GM19395 (cell line): ENCODE measurements around the gene SLC46A3.
A peak's percentile ranks its signal among the peaks of the same experiment; 100 is the strongest.
"Not testable (repeated sequence)": the region's sequence is repeated elsewhere in the genome, so short reads cannot be mapped to it uniquely, and the experiment has no call there.

Experiments used
- ATAC-seq: cut with Tn5 transposase; IDR thresholded peaks from one replicate; pipeline ENCODE4 v1.9.1; 2021; ENCODE audit warnings: mild to moderate bottlenecking, moderate library complexity; ENCODE audit not compliant: unreplicated experiment

SLC46A3 gene

GRCh38 chr13:28734906-28735305, 16.1 kb upstream of the SLC46A3 start:
- ATAC-seq, result no peak

- no peak for ATAC-seq
These were observed 12.0 kb upstream of the SLC46A3 start for GRCh38 chr13:28730762-28731161.

GRCh38 chr13:28729541-28729940, 10.8 kb upstream of the SLC46A3 start:
- ATAC-seq, result no peak

GRCh38 chr13:28728642-28729041, 9.9 kb upstream of the SLC46A3 start:
- no peak for ATAC-seq

- ATAC-seq, result no peak
These were observed 6.4 kb upstream of the SLC46A3 start for GRCh38 chr13:28725046-28725610.

- no peak for ATAC-seq
These were observed 5.0 kb upstream of the SLC46A3 start for GRCh38 chr13:28723806-28724205.

- no peak for ATAC-seq
These were observed 671 bp upstream of the SLC46A3 start for GRCh38 chr13:28719227-28720055.

- ATAC-seq, result no peak
These were observed 601 bp downstream of the SLC46A3 start for GRCh38 chr13:28718196-28718542.

GRCh38 chr13:28717170-28717569, 1.6 kb downstream of the SLC46A3 start:
- no peak for ATAC-seq

GRCh38 chr13:28716511-28716910, 2.3 kb downstream of the SLC46A3 start:
- no peak for ATAC-seq

GRCh38 chr13:28714651-28715050, 4.1 kb downstream of the SLC46A3 start:
- ATAC-seq, result no peak

- ATAC-seq, result no peak
These were observed 8.6 kb downstream of the SLC46A3 start for GRCh38 chr13:28710161-28710560.

- peak; percentile 98 for ATAC-seq
These were observed 10.9 kb downstream of the SLC46A3 start for GRCh38 chr13:28707629-28708427.

- ATAC-seq, result no peak
These were observed 13.2 kb downstream of the SLC46A3 start for GRCh38 chr13:28705461-28706083.

GRCh38 chr13:28704919-28705318, 13.9 kb downstream of the SLC46A3 start:
- ATAC-seq, result no peak

- no peak for ATAC-seq
These were observed 14.5 kb downstream of the SLC46A3 start for GRCh38 chr13:28704282-28704681.

GRCh38 chr13:28699246-28699645, 19.5 kb downstream of the SLC46A3 start:
- ATAC-seq, result no peak

GRCh38 chr13:28697441-28697840, 21.3 kb downstream of the SLC46A3 start:
- no peak for ATAC-seq

GRCh38 chr13:28693605-28694491, 24.9 kb downstream of the SLC46A3 start:
- not testable (repeated sequence) for ATAC-seq

- ATAC-seq, result no peak
These were observed 32.9 kb downstream of the SLC46A3 start for GRCh38 chr13:28685892-28686291.
